Measurements from ENCODE around the gene PGF. TPM values are rescaled to one million over a fixed set of nuclear protein-coding genes. Genes with fewer than 3 reads are reported as not detected.

The PGF gene
- total RNA-seq, 2 donors from 2014 or later, result 0.40 to 0.48 TPM

GRCh38 chr14:74915826-74916225, 39.6 kb downstream of the PGF start:
- Mint-ChIP-seq H3K27ac (no peak overlapping the region), H3K27me3 (no peaks in the 10 kb centered on the region), H3K4me3 (no peak overlapping the region), H3K9me3 (no peaks in the 10 kb centered on the region), H3K4me1 (no peaks in the 10 kb centered on the region), H3K36me3 (ENCODE audit: low read depth) (no peaks in the 10 kb centered on the region)
- no peak for ATAC-seq (replicated peaks)

GRCh38 chr14:74915426-74915825, 40.0 kb downstream of the PGF start:
- no peak for ATAC-seq (replicated peaks)
- H3K36me3 Mint-ChIP-seq (ENCODE audit: low read depth), result no peaks in the 10 kb centered on the region
- no peak overlapping the region for H3K4me3 Mint-ChIP-seq
- no peaks in the 10 kb centered on the region for H3K9me3 Mint-ChIP-seq
- H3K4me1 Mint-ChIP-seq, result no peaks in the 10 kb centered on the region
- H3K27ac Mint-ChIP-seq, result no peak overlapping the region
- H3K27me3 Mint-ChIP-seq, result no peaks in the 10 kb centered on the region

GRCh38 chr14:74913986-74914573, 41.3 kb downstream of the PGF start:
- Mint-ChIP-seq H3K27ac (no peak overlapping the region), H3K9me3 (no peaks in the 10 kb centered on the region), H3K4me3 (no peak overlapping the region), H3K27me3 (no peaks in the 10 kb centered on the region), H3K36me3 (ENCODE audit: low read depth) (no peaks in the 10 kb centered on the region), H3K4me1 (no peaks in the 10 kb centered on the region)
- no peak for ATAC-seq (replicated peaks)

- Mint-ChIP-seq H3K9me3 (no peaks in the 10 kb centered on the region), H3K4me1 (no peaks in the 10 kb centered on the region)
- ATAC-seq (replicated peaks), result no peak
These were observed 41.9 kb downstream of the PGF start for GRCh38 chr14:74913393-74913910.

GRCh38 chr14:74912801-74913200, 42.6 kb downstream of the PGF start:
- Mint-ChIP-seq H3K4me3 (no peak overlapping the region), H3K4me1 (no peaks in the 10 kb centered on the region), H3K9me3 (no peaks in the 10 kb centered on the region), H3K27me3 (no peaks in the 10 kb centered on the region), H3K27ac (no peak overlapping the region), H3K36me3 (ENCODE audit: low read depth) (no peaks in the 10 kb centered on the region)
- no peak for ATAC-seq (replicated peaks)

More at GRCh38 chr14:74913393-74913910, 41.9 kb downstream of the PGF start:
- Mint-ChIP-seq H3K27me3 (no peaks in the 10 kb centered on the region), H3K27ac (no peak overlapping the region), H3K4me3 (no peak overlapping the region), H3K36me3 (ENCODE audit: low read depth) (no peaks in the 10 kb centered on the region)

- Mint-ChIP-seq H3K4me3 (no peak overlapping the region), H3K9me3 (no peaks in the 10 kb centered on the region), H3K27me3 (no peaks in the 10 kb centered on the region), H3K36me3 (ENCODE audit: low read depth) (no peaks in the 10 kb centered on the region), H3K27ac (no peak overlapping the region), H3K4me1 (no peaks in the 10 kb centered on the region)
- ATAC-seq (replicated peaks), result no peak
These were observed 43.3 kb downstream of the PGF start for GRCh38 chr14:74912111-74912510.

- ATAC-seq (replicated peaks), result no peak
- Mint-ChIP-seq H3K9me3 (no peaks in the 10 kb centered on the region), H3K27me3 (no peaks in the 10 kb centered on the region), H3K4me1 (no peaks in the 10 kb centered on the region), H3K27ac (no peak overlapping the region), H3K4me3 (no peak overlapping the region), H3K36me3 (ENCODE audit: low read depth) (no peaks in the 10 kb centered on the region)
These were observed 43.7 kb downstream of the PGF start for GRCh38 chr14:74911704-74912103.

GRCh38 chr14:74911221-74911620, 44.2 kb downstream of the PGF start:
- ATAC-seq (replicated peaks), result no peak
- Mint-ChIP-seq H3K27ac (no peak overlapping the region), H3K4me3 (no peak overlapping the region)

GRCh38 chr14:74910556-74910955, 44.8 kb downstream of the PGF start:
- no peaks in the 10 kb centered on the region for H3K27me3 Mint-ChIP-seq
- no peak overlapping the region for H3K4me3 Mint-ChIP-seq
- no peak for ATAC-seq (replicated peaks)
- H3K9me3 Mint-ChIP-seq, result no peaks in the 10 kb centered on the region
- H3K4me1 Mint-ChIP-seq, result no peaks in the 10 kb centered on the region
- no peaks in the 10 kb centered on the region for H3K36me3 Mint-ChIP-seq (ENCODE audit: low read depth)
- H3K27ac Mint-ChIP-seq, result no peak overlapping the region

More at GRCh38 chr14:74911221-74911620, 44.2 kb downstream of the PGF start:
- Mint-ChIP-seq H3K9me3 (no peaks in the 10 kb centered on the region), H3K4me1 (no peaks in the 10 kb centered on the region), H3K27me3 (no peaks in the 10 kb centered on the region), H3K36me3 (ENCODE audit: low read depth) (no peaks in the 10 kb centered on the region)

- Mint-ChIP-seq H3K36me3 (ENCODE audit: low read depth) (no peaks in the 10 kb centered on the region), H3K9me3 (no peaks in the 10 kb centered on the region), H3K27ac (no peak overlapping the region), H3K4me1 (no peaks in the 10 kb centered on the region), H3K4me3 (no peak overlapping the region), H3K27me3 (no peaks in the 10 kb centered on the region)
- no peak for ATAC-seq (replicated peaks)
These were observed 45.5 kb downstream of the PGF start for GRCh38 chr14:74909911-74910310.

- Mint-ChIP-seq H3K27ac (no peak overlapping the region), H3K4me3 (no peak overlapping the region)
- no peak for ATAC-seq (replicated peaks)
These were observed 45.9 kb downstream of the PGF start for GRCh38 chr14:74909501-74909900.

GRCh38 chr14:74908861-74909341, 46.5 kb downstream of the PGF start:
- no peaks in the 10 kb centered on the region for H3K4me1 Mint-ChIP-seq
- peaks cover 9% of the 10 kb centered on the region for H3K36me3 Mint-ChIP-seq (ENCODE audit: low read depth)
- H3K27ac Mint-ChIP-seq, result no peak overlapping the region
- H3K9me3 Mint-ChIP-seq, result no peaks in the 10 kb centered on the region
- H3K27me3 Mint-ChIP-seq, result no peaks in the 10 kb centered on the region
- ATAC-seq (replicated peaks), result no peak
- H3K4me3 Mint-ChIP-seq, result no peak overlapping the region

More at GRCh38 chr14:74909501-74909900, 45.9 kb downstream of the PGF start:
- H3K27me3 Mint-ChIP-seq, result no peaks in the 10 kb centered on the region
- H3K9me3 Mint-ChIP-seq, result no peaks in the 10 kb centered on the region
- peaks cover 3% of the 10 kb centered on the region for H3K36me3 Mint-ChIP-seq (ENCODE audit: low read depth)
- H3K4me1 Mint-ChIP-seq, result no peaks in the 10 kb centered on the region

GRCh38 chr14:74907744-74908143, 47.7 kb downstream of the PGF start:
- no peaks in the 10 kb centered on the region for H3K4me1 Mint-ChIP-seq
- no peak for ATAC-seq (replicated peaks)
- no peaks in the 10 kb centered on the region for H3K27me3 Mint-ChIP-seq
- peaks cover 21% of the 10 kb centered on the region for H3K36me3 Mint-ChIP-seq (ENCODE audit: low read depth)
- no peak overlapping the region for H3K4me3 Mint-ChIP-seq
- peak overlapping the region; percentile 72 for H3K27ac Mint-ChIP-seq
- H3K9me3 Mint-ChIP-seq, result no peaks in the 10 kb centered on the region

GRCh38 chr14:74906925-74907521, 48.4 kb downstream of the PGF start:
- no peaks in the 10 kb centered on the region for H3K4me1 Mint-ChIP-seq
- no peaks in the 10 kb centered on the region for H3K27me3 Mint-ChIP-seq
- H3K9me3 Mint-ChIP-seq, result no peaks in the 10 kb centered on the region
- ATAC-seq (replicated peaks), result no peak
- H3K27ac Mint-ChIP-seq, result peak overlapping the region; percentile 72
- H3K4me3 Mint-ChIP-seq, result no peak overlapping the region
- peaks cover 28% of the 10 kb centered on the region for H3K36me3 Mint-ChIP-seq (ENCODE audit: low read depth)

- H3K27me3 Mint-ChIP-seq, result no peaks in the 10 kb centered on the region
These were observed 49.7 kb downstream of the PGF start for GRCh38 chr14:74905595-74906142.

More at GRCh38 chr14:74905595-74906142, 49.7 kb downstream of the PGF start:
- ATAC-seq (replicated peaks), result peak; percentile 69
- Mint-ChIP-seq H3K36me3 (ENCODE audit: low read depth) (peaks cover 42% of the 10 kb centered on the region), H3K9me3 (no peaks in the 10 kb centered on the region), H3K4me3 (no peak overlapping the region), H3K27ac (peak overlapping the region; percentile 33), H3K4me1 (no peaks in the 10 kb centered on the region)

All from activated T-helper 17 cell treated with anti-CD3 and anti-CD28 coated beads, Interleukin-2, amount 50 U/mL, for 72 hours (primary cell).